Testis (tissue), 3 donors: ENCODE measurements around the gene TTC31. TPM values are rescaled to one million over a fixed set of nuclear protein-coding genes. Genes with fewer than 3 reads are reported as not detected.

Source experiments
- DNase-seq: peaks from one replicate; pipeline ENCODE4 v3.0.0-alpha.2; 2019
- H3K27ac ChIP-seq, 2 donors: fragments of 200-600 bp; sonication (generic); one replicate each; pipeline ENCODE4 v1.5.1; 2019
- H3K27me3 ChIP-seq: fragments of 200-600 bp; sonication (generic); one replicate; pipeline ENCODE4 v1.5.1; 2019
- H3K36me3 ChIP-seq: fragments of 200-600 bp; sonication (generic); one replicate; pipeline ENCODE4 v1.5.1; 2017; ENCODE audit warnings: low read depth; ENCODE audit errors: missing control alignments
- H3K4me1 ChIP-seq: fragments of 200-600 bp; sonication (generic); one replicate; pipeline ENCODE4 v1.5.1; 2019
- H3K4me3 ChIP-seq, 2 donors: fragments of 200-600 bp; sonication (generic); one replicate each; pipeline ENCODE4 v1.5.1; 2017 to 2019
- H3K9me3 ChIP-seq: fragments of 200-600 bp; sonication (generic); one replicate; pipeline ENCODE4 v1.5.1; 2017
- POLR2A ChIP-seq: fragments of 450-650 bp; IDR thresholded peaks from one replicate; pipeline ENCODE4 v1.6.1; 2017; ENCODE audit warnings: antibody characterized with exemption, mild to moderate bottlenecking, moderate library complexity
- WGBS, 2 donors: methylation state at CpG; one replicate each; pipeline ENCODE4 v1.1.5; 2018; 5-methylcytosine and 5-hydroxymethylcytosine counted together
- intact Hi-C: fragments of 100-400 bp; cut with DNase I; formaldehyde crosslinking; loops from one replicate; pipeline ENCODE4 v1.15.1; 2023; ENCODE audit warnings: low total_unique reads
- polyA plus RNA-seq: library from polyadenylated mRNA; stranded (reverse); fragments of 350-450 nt; fragmentation: Illumina TruSeq; extraction: RNeasy Lipid Tissue Mini Kit (QIAGEN cat#74804); gene quantifications from one replicate; pipeline ENCODE4 v1.2.3, GENCODE V29; 2014; ENCODE audit warnings: low read depth, low replicate concordance; ENCODE audit not compliant: insufficient read depth
- total RNA-seq, 2 donors: library from RNA; depleted of rRNA; stranded (reverse); fragments of >200 nt; gene quantifications; one replicate each; pipeline ENCODE4 v1.2.3, GENCODE V29; 2016
- TF ChIP-seq, protein P1 (sequence below), 3 experiments: fragments of 450-650 bp in 2 of 3; fragments of 200-600 bp in 1 of 3; sonication (generic) in 1 of 3; IDR thresholded peaks; one replicate each; pipeline ENCODE4 v1.5.1; 2016 to 2019; ENCODE audit warnings: antibody characterized with exemption in 3 of 3, mild to moderate bottlenecking in 2 of 3, moderate library complexity in 1 of 3

TTC31 gene
- total and polyA plus RNA-seq, 3 donors from 2014 or later: 19.6 to 36.2 (median 30.1) TPM

DNA sequence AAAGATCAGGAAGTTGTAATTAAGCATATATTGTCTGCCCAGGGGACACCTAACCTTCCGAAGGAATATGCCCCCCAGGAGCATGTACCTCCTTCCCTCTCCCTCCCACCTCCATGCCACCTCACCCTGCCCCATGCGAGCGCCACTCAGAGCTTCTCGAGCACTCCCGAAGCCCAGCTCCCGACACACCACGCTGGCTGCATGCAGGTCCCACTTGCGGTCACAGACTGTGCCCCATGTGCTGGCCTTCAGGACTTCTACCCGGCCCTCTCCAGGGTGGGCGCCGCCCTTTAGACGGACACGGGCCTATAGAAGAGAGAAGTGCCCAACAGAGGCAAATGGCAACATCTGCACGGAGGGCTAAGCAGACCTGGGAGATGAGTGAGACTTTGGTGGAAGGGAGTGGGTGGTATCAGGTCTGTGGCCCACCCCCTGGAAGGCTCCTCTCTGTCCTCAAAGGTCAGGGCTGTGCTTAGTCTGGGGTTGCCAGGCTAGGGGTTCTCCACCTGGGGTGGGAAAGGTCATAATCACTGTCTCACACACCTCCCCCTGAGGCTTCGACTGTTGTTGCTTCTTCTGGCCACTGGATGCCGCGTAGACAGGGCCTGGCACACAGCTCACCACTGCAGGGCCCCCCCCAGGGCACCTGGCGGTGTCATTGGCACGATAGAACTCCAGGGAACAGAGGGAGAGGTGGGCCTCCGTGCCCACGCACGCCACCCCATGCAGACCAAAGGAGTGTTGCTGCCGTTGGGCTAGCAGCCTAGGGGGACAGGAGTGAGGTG lies 53.5 kb downstream of the TTC31 start:
- H3K4me3 ChIP-seq: no peak overlapping the region
- no peak for TF ChIP-seq POLR2A
- TF ChIP-seq, protein P1, sequence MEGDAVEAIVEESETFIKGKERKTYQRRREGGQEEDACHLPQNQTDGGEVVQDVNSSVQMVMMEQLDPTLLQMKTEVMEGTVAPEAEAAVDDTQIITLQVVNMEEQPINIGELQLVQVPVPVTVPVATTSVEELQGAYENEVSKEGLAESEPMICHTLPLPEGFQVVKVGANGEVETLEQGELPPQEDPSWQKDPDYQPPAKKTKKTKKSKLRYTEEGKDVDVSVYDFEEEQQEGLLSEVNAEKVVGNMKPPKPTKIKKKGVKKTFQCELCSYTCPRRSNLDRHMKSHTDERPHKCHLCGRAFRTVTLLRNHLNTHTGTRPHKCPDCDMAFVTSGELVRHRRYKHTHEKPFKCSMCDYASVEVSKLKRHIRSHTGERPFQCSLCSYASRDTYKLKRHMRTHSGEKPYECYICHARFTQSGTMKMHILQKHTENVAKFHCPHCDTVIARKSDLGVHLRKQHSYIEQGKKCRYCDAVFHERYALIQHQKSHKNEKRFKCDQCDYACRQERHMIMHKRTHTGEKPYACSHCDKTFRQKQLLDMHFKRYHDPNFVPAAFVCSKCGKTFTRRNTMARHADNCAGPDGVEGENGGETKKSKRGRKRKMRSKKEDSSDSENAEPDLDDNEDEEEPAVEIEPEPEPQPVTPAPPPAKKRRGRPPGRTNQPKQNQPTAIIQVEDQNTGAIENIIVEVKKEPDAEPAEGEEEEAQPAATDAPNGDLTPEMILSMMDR (IDR thresholded peaks at IDR 0.05): no peak
- H3K36me3 ChIP-seq: no peaks in the 10 kb centered on the region
- intact Hi-C loops: no loop called here
- H3K27me3 ChIP-seq: no peaks in the 10 kb centered on the region
- H3K4me1 ChIP-seq: peaks cover 2% of the 10 kb centered on the region
- H3K27ac ChIP-seq: no peak overlapping the region
- H3K9me3 ChIP-seq: no peaks in the 10 kb centered on the region
- WGBS, 2 donors: 91 to 92% methylated on average over 4 to 23 of the region's 23 CpGs
- no peak for DNase-seq

DNA sequence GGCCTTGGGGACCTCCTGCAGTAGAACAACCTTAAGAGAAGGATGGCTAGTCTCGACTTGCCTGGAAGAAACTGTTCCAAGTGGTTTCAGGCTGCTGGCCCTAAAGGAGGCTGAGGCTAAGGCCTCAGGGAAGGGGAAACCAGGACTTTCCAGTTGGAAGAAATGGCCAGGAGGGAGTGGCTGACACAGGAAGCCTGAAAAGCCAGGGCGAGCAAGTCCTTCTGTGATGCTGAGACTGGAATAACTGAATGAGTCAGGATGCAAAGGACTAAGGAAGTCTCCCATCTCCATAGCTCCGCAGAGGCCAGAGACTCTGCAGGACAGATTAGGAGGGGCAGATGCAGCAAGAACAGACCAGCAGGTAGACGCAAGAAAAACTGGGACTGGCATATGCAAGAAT lies 54.3 kb downstream of the TTC31 start:
- WGBS, 2 donors: 66 to 69% methylated on average over 4 of the region's 4 CpGs
- intact Hi-C loops: no loop called here
- DNase-seq: no peak
- Histone ChIP-seq H3K27ac (no peak overlapping the region), H3K4me1 (no peaks in the 10 kb centered on the region), H3K9me3 (no peaks in the 10 kb centered on the region), H3K27me3 (no peaks in the 10 kb centered on the region), H3K36me3 (no peaks in the 10 kb centered on the region), H3K4me3 (no peak overlapping the region)
- TF ChIP-seq, protein P1 (IDR thresholded peaks at IDR 0.05): no peak
- no peak for TF ChIP-seq POLR2A

DNA sequence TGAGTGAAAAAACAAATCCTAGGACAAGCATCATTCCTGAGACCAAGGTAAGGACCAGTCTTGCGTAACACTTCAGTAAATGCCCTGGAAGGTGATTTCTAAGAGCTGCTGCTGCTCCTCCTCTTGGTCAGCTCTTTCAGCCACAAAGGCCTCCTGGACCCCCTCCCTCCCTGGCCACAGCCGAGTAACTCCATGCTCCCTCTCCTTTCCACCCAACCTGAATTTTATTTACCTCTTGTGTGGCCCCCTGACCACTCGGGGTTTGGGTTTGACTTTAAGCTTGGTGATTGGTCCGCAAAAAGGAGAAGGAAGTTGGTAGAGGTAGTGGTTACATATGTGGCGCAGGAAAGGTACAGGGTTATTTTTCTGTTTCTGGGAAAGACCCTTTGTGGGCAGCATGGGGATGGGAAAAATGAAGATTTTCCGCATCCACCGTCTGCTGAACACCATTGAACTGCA lies 56.0 kb downstream of the TTC31 start:
- intact Hi-C loops: no loop called here
- H3K27ac ChIP-seq: no peak overlapping the region
- no peak overlapping the region for H3K4me3 ChIP-seq
- no peaks in the 10 kb centered on the region for H3K4me1 ChIP-seq
- H3K27me3 ChIP-seq: no peaks in the 10 kb centered on the region
- no peaks in the 10 kb centered on the region for H3K36me3 ChIP-seq
- TF ChIP-seq POLR2A: no peak
- TF ChIP-seq, protein P1 (IDR thresholded peaks at IDR 0.05): no peak
- WGBS, 2 donors: 80 to 90% methylated on average over 7 of the region's 7 CpGs
- DNase-seq: no peak
- no peaks in the 10 kb centered on the region for H3K9me3 ChIP-seq

DNA sequence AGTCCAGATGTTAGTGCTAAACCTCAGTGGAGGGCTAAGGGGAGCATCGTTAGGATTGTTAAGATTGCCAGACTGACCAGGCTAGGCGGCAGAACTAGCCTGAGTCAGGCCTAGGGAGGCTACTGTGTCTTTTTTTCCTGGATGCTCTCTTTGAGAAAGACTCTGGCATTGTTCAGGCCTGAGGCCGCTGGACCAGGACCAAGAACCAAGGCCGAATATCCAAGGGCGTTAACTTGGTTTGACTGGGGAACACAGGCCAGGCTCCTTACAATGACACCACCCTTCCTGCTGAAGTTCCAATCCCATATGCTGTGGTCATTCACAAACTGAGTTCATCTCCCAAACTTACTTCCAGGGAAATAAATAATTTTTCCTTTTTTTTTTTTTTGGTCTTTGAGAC lies 57.4 kb downstream of the TTC31 start:
- peak; percentile 58 for DNase-seq
- H3K27ac ChIP-seq: no peak overlapping the region

More for the DNA sequence above, 57.4 kb downstream of the TTC31 start:
- H3K4me3 ChIP-seq: no peak overlapping the region
- no peaks in the 10 kb centered on the region for H3K36me3 ChIP-seq
- H3K4me1 ChIP-seq: no peaks in the 10 kb centered on the region
- H3K9me3 ChIP-seq: no peaks in the 10 kb centered on the region
- H3K27me3 ChIP-seq: no peaks in the 10 kb centered on the region
- intact Hi-C loops: no loop called here
- TF ChIP-seq, protein P1 (IDR thresholded peaks at IDR 0.05): no peak
- TF ChIP-seq POLR2A: no peak
- 66 to 79% methylated on average over 4 to 5 of the region's 5 CpGs for WGBS, 2 donors
